Urothelium cell line (cell line): ENCODE data around the gene FAM149B1.

ENCODE experiments used
- DNase-seq: peaks from one replicate; pipeline ENCODE4 v3.0.0; 2011; ENCODE audit warnings: low spot score, mixed read lengths
- FAIRE-seq: peaks from 2 replicates; lab custom pipeline; 2011; peaks lifted over from hg19 to GRCh38; lab: Jason Lieb, UNC

FAM149B1 gene

GRCh38 chr10:73172867-73173266 is 4.9 kb downstream of the FAM149B1 start:
- DNase-seq (no peak), FAIRE-seq (no peak)

GRCh38 chr10:73174148-73174925 is 6.4 kb downstream of the FAM149B1 start:
- FAIRE-seq: no peak
- DNase-seq: no peak

- FAIRE-seq (no peak), DNase-seq (no peak)
Measured at GRCh38 chr10:73182568-73182967, 14.6 kb downstream of the FAM149B1 start.

- DNase-seq (no peak), FAIRE-seq (no peak)
Measured at GRCh38 chr10:73183667-73184281, 15.9 kb downstream of the FAM149B1 start.

- DNase-seq (no peak), FAIRE-seq (no peak)
Measured at GRCh38 chr10:73186266-73186665, 18.3 kb downstream of the FAM149B1 start.

GRCh38 chr10:73190188-73190587 is 22.3 kb downstream of the FAM149B1 start:
- DNase-seq (no peak), FAIRE-seq (no peak)

GRCh38 chr10:73205081-73205480 is 37.2 kb downstream of the FAM149B1 start:
- no peak for DNase-seq
- no peak for FAIRE-seq

GRCh38 chr10:73205890-73206289 is 38.0 kb downstream of the FAM149B1 start:
- DNase-seq (no peak), FAIRE-seq (no peak)

GRCh38 chr10:73206385-73206784 is 38.5 kb downstream of the FAM149B1 start:
- no peak for FAIRE-seq
- no peak for DNase-seq

GRCh38 chr10:73207883-73208282 is 40.0 kb downstream of the FAM149B1 start:
- DNase-seq (no peak), FAIRE-seq (no peak)

GRCh38 chr10:73209705-73210104 is 41.8 kb downstream of the FAM149B1 start:
- FAIRE-seq (no peak), DNase-seq (no peak)

GRCh38 chr10:73210395-73211105 is 42.6 kb downstream of the FAM149B1 start:
- no peak for FAIRE-seq
- DNase-seq: no peak

GRCh38 chr10:73211106-73211811 is 43.3 kb downstream of the FAM149B1 start:
- FAIRE-seq: no peak
- no peak for DNase-seq

- no peak for FAIRE-seq
- DNase-seq: no peak
Measured at GRCh38 chr10:73215749-73216148, 47.8 kb downstream of the FAM149B1 start.

GRCh38 chr10:73217628-73218027 is 49.7 kb downstream of the FAM149B1 start:
- FAIRE-seq: no peak
- DNase-seq: no peak

- FAIRE-seq: no peak
- DNase-seq: peak; percentile 23
Measured at GRCh38 chr10:73218431-73219191, 50.7 kb downstream of the FAM149B1 start.

GRCh38 chr10:73219384-73219783 is 51.5 kb downstream of the FAM149B1 start:
- no peak for DNase-seq
- no peak for FAIRE-seq

GRCh38 chr10:73220989-73221388 is 53.1 kb downstream of the FAM149B1 start:
- FAIRE-seq (no peak), DNase-seq (no peak)

- FAIRE-seq (no peak), DNase-seq (no peak)
Measured at GRCh38 chr10:73225518-73225917, 57.6 kb downstream of the FAM149B1 start.

- no peak for DNase-seq
Measured at GRCh38 chr10:73226663-73227062, 58.7 kb downstream of the FAM149B1 start.

More at GRCh38 chr10:73226663-73227062, 58.7 kb downstream of the FAM149B1 start:
- FAIRE-seq: no peak
